Measurements from ENCODE around the gene NRCAM.
A peak's percentile ranks its signal among the peaks of the same experiment; 100 is the strongest.
"Not testable (repeated sequence)": the region's sequence is repeated elsewhere in the genome, so short reads cannot be mapped to it uniquely, and the experiment has no call there.

NRCAM gene

GRCh38 chr7:108266491-108266890 lies 189.7 kb downstream of the NRCAM start:
- TF ChIP-seq CTCF (IDR thresholded peaks at IDR 0.05; ENCODE audit: insufficient read depth, low read depth, low read length, missing control alignments) = no peak
- no peak overlapping the region for H3K4me3 ChIP-seq (ENCODE audit: low read length)
- DNase-seq (ENCODE audit: low read depth) = peak; percentile 23

- DNase-seq (ENCODE audit: low read depth) = no peak
- no peak overlapping the region for H3K4me3 ChIP-seq (ENCODE audit: low read length)
- TF ChIP-seq CTCF (IDR thresholded peaks at IDR 0.05; ENCODE audit: insufficient read depth, low read depth, low read length, missing control alignments) = no peak
Measured at GRCh38 chr7:108266035-108266434, 190.2 kb downstream of the NRCAM start.

GRCh38 chr7:108265007-108265406 lies 191.2 kb downstream of the NRCAM start:
- no peak for DNase-seq (ENCODE audit: low read depth)
- TF ChIP-seq CTCF (IDR thresholded peaks at IDR 0.05; ENCODE audit: insufficient read depth, low read depth, low read length, missing control alignments) = no peak
- H3K4me3 ChIP-seq (ENCODE audit: low read length) = no peak overlapping the region

- no peak for TF ChIP-seq CTCF (IDR thresholded peaks at IDR 0.05; ENCODE audit: insufficient read depth, low read depth, low read length, missing control alignments)
- no peak for DNase-seq (ENCODE audit: low read depth)
- H3K4me3 ChIP-seq (ENCODE audit: low read length) = no peak overlapping the region
Measured at GRCh38 chr7:108263425-108263824, 192.8 kb downstream of the NRCAM start.

GRCh38 chr7:108261560-108262255 lies 194.5 kb downstream of the NRCAM start:
- no peak overlapping the region for H3K4me3 ChIP-seq (ENCODE audit: low read length)
- TF ChIP-seq CTCF (IDR thresholded peaks at IDR 0.05; ENCODE audit: insufficient read depth, low read depth, low read length, missing control alignments) = no peak
- no peak for DNase-seq (ENCODE audit: low read depth)

- not testable (repeated sequence) for DNase-seq (ENCODE audit: low read depth); H3K4me3 ChIP-seq (ENCODE audit: low read length)
Measured at GRCh38 chr7:108259447-108259846, 196.8 kb downstream of the NRCAM start.

GRCh38 chr7:108257954-108258353 lies 198.3 kb downstream of the NRCAM start:
- H3K4me3 ChIP-seq (ENCODE audit: low read length) = no peak overlapping the region
- DNase-seq (ENCODE audit: low read depth) = no peak
- TF ChIP-seq CTCF (IDR thresholded peaks at IDR 0.05; ENCODE audit: insufficient read depth, low read depth, low read length, missing control alignments) = no peak
